ENCODE measurements around the gene CEP131. TPM values are rescaled to one million over a fixed set of nuclear protein-coding genes. Genes with fewer than 3 reads are reported as not detected.

CEP131 gene
- total and polyA plus RNA-seq, 2 of the 4 experiments (the other 2 are of a cell fraction), result 4.8 to 9.6 TPM

DNA sequence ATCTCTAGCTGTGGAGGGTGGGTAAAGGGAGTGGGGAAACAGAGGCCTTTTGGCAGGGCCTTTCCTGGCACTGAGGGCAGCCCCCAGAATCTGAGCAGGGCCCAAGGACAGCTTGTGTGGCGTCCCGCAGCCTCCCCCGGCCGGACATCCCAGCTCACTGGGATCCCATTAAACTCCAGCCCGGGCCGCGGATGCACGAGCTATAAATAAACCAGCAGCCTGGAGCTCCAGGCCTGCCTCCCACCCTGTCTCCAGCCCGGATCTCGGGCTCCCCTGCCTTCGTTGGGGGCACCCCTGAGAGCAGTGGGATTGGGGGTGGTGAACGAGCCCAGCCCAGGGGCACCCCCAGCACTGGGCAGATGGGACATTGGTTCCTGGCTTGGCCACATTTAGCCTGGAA lies 42.9 kb downstream of the CEP131 start:
- Histone ChIP-seq H3K14ac (replicated peaks; ENCODE audit: low read depth, low read length) (no peak overlapping the region), H2BK120ac (ENCODE audit: low read depth, low read length) (no peak overlapping the region), H2BK15ac (ENCODE audit: low read depth, low read length) (no peak overlapping the region), H3K56ac (ENCODE audit: extremely low read depth, insufficient read depth, low read length) (no peak overlapping the region), H3K27ac (ENCODE audit: insufficient read depth, low read length) (no peak overlapping the region), H3K4me1 (ENCODE audit: control insufficient read depth, insufficient read depth, low read length) (no peaks in the 10 kb centered on the region), H2BK5ac (ENCODE audit: low read depth, low read length, poor library complexity, severe bottlenecking) (no peak overlapping the region), H3K4ac (ENCODE audit: low read depth, low read length) (no peak overlapping the region), H4K8ac (ENCODE audit: low read depth in 2 of 2, low read length in 2 of 2) (no peak overlapping the region), H2AK9ac (replicated peaks; ENCODE audit: low read depth, low read length, poor library complexity) (no peak overlapping the region), H3K36me3 (ENCODE audit: control insufficient read depth, insufficient read depth, low read length) (no peaks in the 10 kb centered on the region), H3K79me1 (ENCODE audit: low read depth in 1 of 2, low read length in 2 of 2) (no peaks in the 10 kb centered on the region), H4K20me1 (ENCODE audit: insufficient read depth, low read length) (no peaks in the 10 kb centered on the region), H4K5ac (ENCODE audit: low read depth, low read length) (no peak overlapping the region), H3K27me3 (ENCODE audit: control insufficient read depth, insufficient read depth, low read length) (peaks cover 6% of the 10 kb centered on the region; the same call in 1 of the 2 replicates), H2AK5ac (ENCODE audit: low read depth, low read length) (no peak overlapping the region), H3K18ac (ENCODE audit: low read depth, low read length) (no peak overlapping the region), H3K23ac (ENCODE audit: low read depth, low read length) (no peak overlapping the region), H3K9ac (ENCODE audit: low read depth, low read length) (no peak overlapping the region), H2BK20ac (ENCODE audit: low read depth, low read length) (no peak overlapping the region), H3K9me3 (ENCODE audit: control insufficient read depth, insufficient read depth, low read length) (no peaks in the 10 kb centered on the region), H3K4me2 (ENCODE audit: low read depth, low read length) (no peak overlapping the region), H3K4me3 (ENCODE audit: insufficient read depth, low read depth, low read length) (no peak overlapping the region), H3K9me1 (ENCODE audit: insufficient read depth, low read length) (no peaks in the 10 kb centered on the region), H4K91ac (ENCODE audit: insufficient read depth, low read depth, low read length) (no peak overlapping the region), H2AFZ (replicated peaks; ENCODE audit: low read length, poor library complexity) (no peak overlapping the region)
- POLR2A ChIA-PET (ENCODE audit: unreplicated experiment), result no interaction called here
- WGBS, 2 experiments (ENCODE audit: extremely low coverage in 2 of 2, insufficient read length in 1 of 2), result no CpG with 5 or more reads among the region's 12 CpGs
- in situ Hi-C loops (cut with MboI; ENCODE audit: low sequenced_read_pairs), result no loop called here
- CTCF ChIA-PET, result no interaction called here
- ATAC-seq (ENCODE audit: low read depth), result no peak; the same call in 1 of the 2 replicates
- TF ChIP-seq RCOR1 (IDR thresholded peaks at IDR 0.05; ENCODE audit: insufficient replicate concordance, low read length) (no peak), CEBPB (IDR thresholded peaks at IDR 0.05; ENCODE audit: low read depth, low read length) (no peak), RFX5 (IDR thresholded peaks at IDR 0.05; ENCODE audit: low read depth, low read length) (no peak), CHD1 (IDR thresholded peaks at IDR 0.05; ENCODE audit: low read depth, low read length) (no peak), FOS (IDR thresholded peaks at IDR 0.05; ENCODE audit: low read depth, low read length) (no peak), CTCF (conservative IDR thresholded peaks at IDR 0.05; ENCODE audit: low read depth, low read length) (no peak), NFE2L2 (IDR thresholded peaks at IDR 0.05; ENCODE audit: low read depth, low read length) (no peak), SMC3 (IDR thresholded peaks at IDR 0.05; ENCODE audit: low read depth, low read length) (no peak), MAZ (IDR thresholded peaks at IDR 0.05; ENCODE audit: borderline replicate concordance, low read depth, low read length) (no peak), BHLHE40 (IDR thresholded peaks at IDR 0.05; ENCODE audit: low read depth, low read length) (no peak), MAFK (IDR thresholded peaks at IDR 0.05; ENCODE audit: low read depth, low read length) (no peak), MXI1 (IDR thresholded peaks at IDR 0.05; ENCODE audit: borderline replicate concordance, low read depth, low read length) (no peak), RAD21 (IDR thresholded peaks at IDR 0.05; ENCODE audit: low read length) (no peak), POLR2A (IDR thresholded peaks at IDR 0.05; ENCODE audit: low read depth, low read length) (no peak)
- TF ChIP-seq, protein P1, sequence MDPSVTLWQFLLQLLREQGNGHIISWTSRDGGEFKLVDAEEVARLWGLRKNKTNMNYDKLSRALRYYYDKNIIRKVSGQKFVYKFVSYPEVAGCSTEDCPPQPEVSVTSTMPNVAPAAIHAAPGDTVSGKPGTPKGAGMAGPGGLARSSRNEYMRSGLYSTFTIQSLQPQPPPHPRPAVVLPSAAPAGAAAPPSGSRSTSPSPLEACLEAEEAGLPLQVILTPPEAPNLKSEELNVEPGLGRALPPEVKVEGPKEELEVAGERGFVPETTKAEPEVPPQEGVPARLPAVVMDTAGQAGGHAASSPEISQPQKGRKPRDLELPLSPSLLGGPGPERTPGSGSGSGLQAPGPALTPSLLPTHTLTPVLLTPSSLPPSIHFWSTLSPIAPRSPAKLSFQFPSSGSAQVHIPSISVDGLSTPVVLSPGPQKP (IDR thresholded peaks at IDR 0.05; ENCODE audit: borderline replicate concordance, low read depth, low read length), result no peak
- TF ChIP-seq, protein P2, sequence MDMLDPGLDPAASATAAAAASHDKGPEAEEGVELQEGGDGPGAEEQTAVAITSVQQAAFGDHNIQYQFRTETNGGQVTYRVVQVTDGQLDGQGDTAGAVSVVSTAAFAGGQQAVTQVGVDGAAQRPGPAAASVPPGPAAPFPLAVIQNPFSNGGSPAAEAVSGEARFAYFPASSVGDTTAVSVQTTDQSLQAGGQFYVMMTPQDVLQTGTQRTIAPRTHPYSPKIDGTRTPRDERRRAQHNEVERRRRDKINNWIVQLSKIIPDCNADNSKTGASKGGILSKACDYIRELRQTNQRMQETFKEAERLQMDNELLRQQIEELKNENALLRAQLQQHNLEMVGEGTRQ (IDR thresholded peaks at IDR 0.05; ENCODE audit: low read depth, low read length), result no peak
- DNase-seq, result no peak
- dilution Hi-C loops (cut with HindIII; ENCODE audit: low sequenced_read_pairs, unreplicated experiment), result no loop called here
- no TSS peak for BruUV-seq (replicated peaks)
- intact Hi-C loops (cut with micrococcal nuclease), result no loop called here

Data from IMR-90 (cell line).